Panc1 (cell line): ENCODE results near the gene EXOC5. TPM values are rescaled to one million over a fixed set of nuclear protein-coding genes. Genes with fewer than 3 reads are reported as not detected.
"Not testable (repeated sequence)": the region's sequence is repeated elsewhere in the genome, so short reads cannot be mapped to it uniquely, and the experiment has no call there.

Source experiments
- ATAC-seq: fragments of 200-7000 bp; cut with Tn5 transposase; 2 replicates; pipeline ENCODE4 v1.9.1; 2020; ENCODE audit warnings: mild to moderate bottlenecking, moderate library complexity
- BruUV-seq: library from RNA; stranded (reverse); fragments of 400-500 nt; replicated peaks from 2 replicates; lab custom pipeline; 2021; lab: Mats Ljungman, UMichigan
- CTCF ChIA-PET: fragments of 300-600 bp; sonication (Branson Sonifier 250); formaldehyde crosslinking; loops from one replicate; lab custom pipeline; 2022; ENCODE audit warnings: antibody characterized with exemption; lab: Charles Lee
- POLR2A ChIA-PET: fragments of 300-600 bp; sonication (Branson Sonifier 250); formaldehyde crosslinking; loops from one replicate; lab custom pipeline; 2022; ENCODE audit warnings: antibody characterized with exemption; lab: Charles Lee
- DNase-seq: peaks from one replicate; pipeline ENCODE4 v3.0.0-alpha.2; 2010; ENCODE audit warnings: low read depth, low spot score
- H3K27ac ChIP-seq: 2 replicates; pipeline ENCODE4 v1.5.1; 2011; ENCODE audit warnings: mild to moderate bottlenecking, low read length, inconsistent platforms
- H3K27me3 ChIP-seq: fragments of 200-500 bp; sonication (Bioruptor generic); 2 replicates; pipeline ENCODE4 v1.6.0; 2014; ENCODE audit warnings: low read length, inconsistent platforms; ENCODE audit not compliant: control insufficient read depth, insufficient read depth
- H3K36me3 ChIP-seq: fragments of 200-500 bp; sonication (Bioruptor generic); 2 replicates; pipeline ENCODE4 v1.5.1; 2014; ENCODE audit warnings: inconsistent platforms, mild to moderate bottlenecking, low read length, moderate library complexity; ENCODE audit not compliant: control insufficient read depth, insufficient read depth
- H3K4me1 ChIP-seq: 2 replicates; pipeline ENCODE4 v1.5.1; 2011; ENCODE audit warnings: inconsistent platforms, mild to moderate bottlenecking, low read length, moderate library complexity; ENCODE audit not compliant: control insufficient read depth, insufficient read depth
- H3K4me3 ChIP-seq, 2 experiments: 2 replicates each; pipeline ENCODE4 v1.5.1; 2011 to 2012; ENCODE audit warnings: low read depth in 2 of 2, low read length in 2 of 2, mild to moderate bottlenecking in 2 of 2, inconsistent platforms in 1 of 2, moderate library complexity in 1 of 2
- H3K9me3 ChIP-seq: fragments of 200-500 bp; sonication (Bioruptor generic); 2 replicates; pipeline ENCODE4 v1.5.1; 2014; ENCODE audit warnings: low read depth, mild to moderate bottlenecking, inconsistent platforms, low read length, moderate library complexity; ENCODE audit not compliant: control insufficient read depth, insufficient read depth
- POLR2AphosphoS5 ChIP-seq: IDR thresholded peaks from 2 replicates; pipeline ENCODE4 v1.6.1; 2012; ENCODE audit warnings: mild to moderate bottlenecking, low read depth, low read length, moderate library complexity
- SIN3A ChIP-seq: IDR thresholded peaks from 2 replicates; pipeline ENCODE4 v1.6.1; 2012; ENCODE audit warnings: low read depth, mild to moderate bottlenecking, low read length, moderate library complexity, borderline replicate concordance; ENCODE audit not compliant: insufficient read depth
- TCF7L2 ChIP-seq: IDR thresholded peaks from 2 replicates; pipeline ENCODE4 v1.6.1; 2011; ENCODE audit warnings: mild to moderate bottlenecking, low read depth, low read length, inconsistent platforms
- in situ Hi-C: cut with HindIII; loops from 2 replicates; pipeline ENCODE4 v1.10.0; 2016; ENCODE audit warnings: low sequenced_read_pairs, low pct_unique_long_range_greater_than_20kb
- intact Hi-C: fragments of 100-400 bp; cut with micrococcal nuclease; formaldehyde crosslinking; loops from one replicate; pipeline ENCODE4 v1.10.0; 2022; ENCODE audit not compliant: unreplicated experiment
- total RNA-seq: library from RNA; stranded (reverse); gene quantifications from one replicate; pipeline ENCODE4 v1.2.1, GENCODE V29; 2021; ENCODE audit not compliant: unreplicated experiment
- TF ChIP-seq, protein P1 (sequence below): fragments of 450-650 bp; IDR thresholded peaks from 2 replicates; pipeline ENCODE4 v1.5.1; 2017; ENCODE audit warnings: mild to moderate bottlenecking
- TF ChIP-seq, protein P2 (sequence below), 2 experiments: IDR thresholded peaks; 2 replicates each; pipeline ENCODE4 v1.6.1; 2011 to 2012; ENCODE audit warnings: low read depth in 2 of 2, control low read depth in 1 of 2, low read length in 1 of 2, mild to moderate bottlenecking in 1 of 2, moderate library complexity in 1 of 2; ENCODE audit not compliant: insufficient read depth in 1 of 2

Gene EXOC5
- total RNA-seq, 1 experiment from 2014 or later = 57.6 TPM

GRCh38 chr14:57205938-57206337, 62.8 kb downstream of the EXOC5 start:
- Histone ChIP-seq H3K4me1 (no peaks in the 10 kb centered on the region), H3K9me3 (no peaks in the 10 kb centered on the region), H3K27me3 (no peaks in the 10 kb centered on the region), H3K36me3 (peaks cover 7% of the 10 kb centered on the region; the same call in 1 of the 2 replicates), H3K4me3 (no peak overlapping the region), H3K27ac (no peak overlapping the region)
- ATAC-seq = no peak
- CTCF ChIA-PET = no interaction called here
- DNase-seq = no peak
- intact Hi-C loops (no loop called here), in situ Hi-C loops (no loop called here)
- BruUV-seq = no TSS peak
- TF ChIP-seq, protein P1, sequence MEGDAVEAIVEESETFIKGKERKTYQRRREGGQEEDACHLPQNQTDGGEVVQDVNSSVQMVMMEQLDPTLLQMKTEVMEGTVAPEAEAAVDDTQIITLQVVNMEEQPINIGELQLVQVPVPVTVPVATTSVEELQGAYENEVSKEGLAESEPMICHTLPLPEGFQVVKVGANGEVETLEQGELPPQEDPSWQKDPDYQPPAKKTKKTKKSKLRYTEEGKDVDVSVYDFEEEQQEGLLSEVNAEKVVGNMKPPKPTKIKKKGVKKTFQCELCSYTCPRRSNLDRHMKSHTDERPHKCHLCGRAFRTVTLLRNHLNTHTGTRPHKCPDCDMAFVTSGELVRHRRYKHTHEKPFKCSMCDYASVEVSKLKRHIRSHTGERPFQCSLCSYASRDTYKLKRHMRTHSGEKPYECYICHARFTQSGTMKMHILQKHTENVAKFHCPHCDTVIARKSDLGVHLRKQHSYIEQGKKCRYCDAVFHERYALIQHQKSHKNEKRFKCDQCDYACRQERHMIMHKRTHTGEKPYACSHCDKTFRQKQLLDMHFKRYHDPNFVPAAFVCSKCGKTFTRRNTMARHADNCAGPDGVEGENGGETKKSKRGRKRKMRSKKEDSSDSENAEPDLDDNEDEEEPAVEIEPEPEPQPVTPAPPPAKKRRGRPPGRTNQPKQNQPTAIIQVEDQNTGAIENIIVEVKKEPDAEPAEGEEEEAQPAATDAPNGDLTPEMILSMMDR = no peak
- POLR2A ChIA-PET = no interaction called here

DNA sequence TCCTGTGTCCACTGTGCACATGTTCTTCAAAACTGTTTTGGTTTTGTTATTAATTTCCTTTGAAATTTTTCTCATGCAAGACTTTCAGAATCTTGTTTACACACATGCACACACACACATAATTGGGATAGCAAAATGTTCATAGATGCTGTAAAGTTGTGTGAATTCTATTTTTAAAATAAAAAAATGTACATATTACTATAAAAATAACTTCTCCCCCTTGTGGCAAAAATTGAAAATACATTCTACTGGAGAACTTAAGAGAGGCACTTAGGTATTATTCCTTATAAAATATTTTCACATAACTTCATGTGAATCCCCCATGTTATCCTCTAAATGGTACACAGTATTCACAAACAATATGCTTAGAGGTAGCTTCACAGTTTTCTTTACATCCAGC, 66.0 kb downstream of the EXOC5 start:
- DNase-seq, intact Hi-C loops, CTCF ChIA-PET, H3K27me3 ChIP-seq, H3K27ac ChIP-seq, H3K4me1 ChIP-seq, H3K9me3 ChIP-seq, H3K36me3 ChIP-seq, BruUV-seq, ATAC-seq, H3K4me3 ChIP-seq, POLR2A ChIA-PET, in situ Hi-C loops: not testable (repeated sequence)
- TF ChIP-seq, protein P1 = peak; percentile 29; the same call in 1 of the 2 replicates

GRCh38 chr14:57199921-57200320, 68.8 kb downstream of the EXOC5 start:
- in situ Hi-C loops = no loop called here
- POLR2A ChIA-PET = no interaction called here
- CTCF ChIA-PET = no interaction called here
- no peaks in the 10 kb centered on the region for H3K4me1 ChIP-seq
- H3K9me3 ChIP-seq = no peaks in the 10 kb centered on the region
- TF ChIP-seq, protein P1 = no peak
- no peak for TF ChIP-seq TCF7L2
- TF ChIP-seq, protein P2, sequence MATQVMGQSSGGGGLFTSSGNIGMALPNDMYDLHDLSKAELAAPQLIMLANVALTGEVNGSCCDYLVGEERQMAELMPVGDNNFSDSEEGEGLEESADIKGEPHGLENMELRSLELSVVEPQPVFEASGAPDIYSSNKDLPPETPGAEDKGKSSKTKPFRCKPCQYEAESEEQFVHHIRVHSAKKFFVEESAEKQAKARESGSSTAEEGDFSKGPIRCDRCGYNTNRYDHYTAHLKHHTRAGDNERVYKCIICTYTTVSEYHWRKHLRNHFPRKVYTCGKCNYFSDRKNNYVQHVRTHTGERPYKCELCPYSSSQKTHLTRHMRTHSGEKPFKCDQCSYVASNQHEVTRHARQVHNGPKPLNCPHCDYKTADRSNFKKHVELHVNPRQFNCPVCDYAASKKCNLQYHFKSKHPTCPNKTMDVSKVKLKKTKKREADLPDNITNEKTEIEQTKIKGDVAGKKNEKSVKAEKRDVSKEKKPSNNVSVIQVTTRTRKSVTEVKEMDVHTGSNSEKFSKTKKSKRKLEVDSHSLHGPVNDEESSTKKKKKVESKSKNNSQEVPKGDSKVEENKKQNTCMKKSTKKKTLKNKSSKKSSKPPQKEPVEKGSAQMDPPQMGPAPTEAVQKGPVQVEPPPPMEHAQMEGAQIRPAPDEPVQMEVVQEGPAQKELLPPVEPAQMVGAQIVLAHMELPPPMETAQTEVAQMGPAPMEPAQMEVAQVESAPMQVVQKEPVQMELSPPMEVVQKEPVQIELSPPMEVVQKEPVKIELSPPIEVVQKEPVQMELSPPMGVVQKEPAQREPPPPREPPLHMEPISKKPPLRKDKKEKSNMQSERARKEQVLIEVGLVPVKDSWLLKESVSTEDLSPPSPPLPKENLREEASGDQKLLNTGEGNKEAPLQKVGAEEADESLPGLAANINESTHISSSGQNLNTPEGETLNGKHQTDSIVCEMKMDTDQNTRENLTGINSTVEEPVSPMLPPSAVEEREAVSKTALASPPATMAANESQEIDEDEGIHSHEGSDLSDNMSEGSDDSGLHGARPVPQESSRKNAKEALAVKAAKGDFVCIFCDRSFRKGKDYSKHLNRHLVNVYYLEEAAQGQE (IDR thresholded peaks at IDR 0.05; ENCODE audit: insufficient read depth in 1 of 2, low read depth in 2 of 2, low read length in 1 of 2) = no peak
- no peak for TF ChIP-seq POLR2AphosphoS5
- TF ChIP-seq SIN3A = no peak
- no peak overlapping the region for H3K27ac ChIP-seq
- ATAC-seq = no peak
- H3K27me3 ChIP-seq = no peaks in the 10 kb centered on the region
- no peaks in the 10 kb centered on the region for H3K36me3 ChIP-seq
- no peak for DNase-seq
- intact Hi-C loops = no loop called here
- no peak overlapping the region for H3K4me3 ChIP-seq
- no TSS peak for BruUV-seq
